H9 (cell line): ENCODE measurements around the gene KIRREL3. TPM values are rescaled to one million over a fixed set of nuclear protein-coding genes. Genes with fewer than 3 reads are reported as not detected.

Experiments used
- DNase-seq: peaks from one replicate; pipeline ENCODE4 v3.0.0-alpha.2; 2017
- H2AFZ ChIP-seq: one replicate; pipeline ENCODE4 v1.6.1; 2013; ENCODE audit warnings: mild to moderate bottlenecking, low read length, control low read depth, moderate library complexity
- H2AK5ac ChIP-seq: 2 replicates; pipeline ENCODE4 v1.6.1; 2013; ENCODE audit warnings: low read length, control low read depth, mixed read lengths; ENCODE audit not compliant: insufficient read length
- H2BK120ac ChIP-seq: one replicate; pipeline ENCODE4 v1.6.1; 2013; ENCODE audit warnings: low read depth, mild to moderate bottlenecking, low read length, control low read depth, inconsistent platforms; ENCODE audit not compliant: poor library complexity, severe bottlenecking
- H2BK12ac ChIP-seq: 2 replicates; pipeline ENCODE4 v1.6.1; 2013; ENCODE audit warnings: low read length, control low read depth, mixed read lengths, low read depth; ENCODE audit not compliant: insufficient read length
- H2BK15ac ChIP-seq: 2 replicates; pipeline ENCODE4 v1.6.1; 2013; ENCODE audit warnings: low read depth, low read length, control low read depth
- H2BK20ac ChIP-seq: one replicate; pipeline ENCODE4 v1.6.1; 2013; ENCODE audit warnings: low read depth, mild to moderate bottlenecking, low read length, control low read depth, inconsistent platforms; ENCODE audit not compliant: poor library complexity, severe bottlenecking
- H2BK5ac ChIP-seq: 2 replicates; pipeline ENCODE4 v1.6.1; 2013; ENCODE audit warnings: low read length, control low read depth, mixed read lengths; ENCODE audit not compliant: insufficient read length
- H3K14ac ChIP-seq: 2 replicates; pipeline ENCODE4 v1.6.1; 2013; ENCODE audit warnings: low read length, control low read depth; ENCODE audit not compliant: insufficient read depth
- H3K18ac ChIP-seq: 2 replicates; pipeline ENCODE4 v1.6.1; 2013; ENCODE audit warnings: low read depth, mild to moderate bottlenecking, mixed read lengths, low read length, control low read depth; ENCODE audit not compliant: insufficient read length
- H3K23ac ChIP-seq: 2 replicates; pipeline ENCODE4 v1.6.1; 2013; ENCODE audit warnings: low read length, control low read depth, mixed read lengths, low read depth; ENCODE audit not compliant: insufficient read length
- H3K23me2 ChIP-seq: 2 replicates; pipeline ENCODE4 v1.6.1; 2013; ENCODE audit warnings: low read depth, mild to moderate bottlenecking, mixed read lengths, low read length, control low read depth; ENCODE audit not compliant: insufficient read length, poor library complexity, severe bottlenecking
- H3K27ac ChIP-seq: 2 replicates; pipeline ENCODE4 v1.5.1; 2013; ENCODE audit warnings: low read length, control low read depth, mixed read lengths, low read depth; ENCODE audit not compliant: insufficient read length
- H3K27me3 ChIP-seq: 2 replicates; pipeline ENCODE4 v1.6.1; 2013; ENCODE audit warnings: low read length, control low read depth, inconsistent platforms; ENCODE audit not compliant: insufficient read depth
- H3K4ac ChIP-seq: 2 replicates; pipeline ENCODE4 v1.6.1; 2013; ENCODE audit warnings: low read depth, mild to moderate bottlenecking, control low read depth, inconsistent platforms, low read length, moderate library complexity
- H3K4me1 ChIP-seq: 2 replicates; pipeline ENCODE4 v1.6.1; 2013; ENCODE audit warnings: low read length, control low read depth, inconsistent platforms; ENCODE audit not compliant: insufficient read depth
- H3K4me2 ChIP-seq: 2 replicates; pipeline ENCODE4 v1.6.1; 2013; ENCODE audit warnings: low read length, control low read depth, mixed read lengths; ENCODE audit not compliant: insufficient read length, insufficient read depth
- H3K56ac ChIP-seq: 2 replicates; pipeline ENCODE4 v1.6.1; 2013; ENCODE audit warnings: low read depth, mild to moderate bottlenecking, mixed read lengths, low read length, control low read depth; ENCODE audit not compliant: insufficient read length
- H3K79me1 ChIP-seq: 2 replicates; pipeline ENCODE4 v1.6.1; 2013; ENCODE audit warnings: low read depth, mild to moderate bottlenecking, moderate library complexity, low read length, control low read depth, inconsistent platforms; ENCODE audit not compliant: insufficient read depth, poor library complexity, severe bottlenecking
- H3K79me2 ChIP-seq: 2 replicates; pipeline ENCODE4 v1.6.1; 2013; ENCODE audit warnings: low read length, control low read depth, inconsistent platforms; ENCODE audit not compliant: insufficient read depth
- H3K9ac ChIP-seq: 2 replicates; pipeline ENCODE4 v1.6.1; 2013; ENCODE audit warnings: low read length, control low read depth, mixed read lengths; ENCODE audit not compliant: insufficient read length; ENCODE audit errors: extremely low read depth
- H3K9me3 ChIP-seq: one replicate; pipeline ENCODE4 v1.6.1; 2013; ENCODE audit warnings: low read depth, low read length, inconsistent platforms; ENCODE audit not compliant: control insufficient read depth
- H3T11ph ChIP-seq: one replicate; pipeline ENCODE4 v1.6.1; 2013; ENCODE audit warnings: mild to moderate bottlenecking, low read length, control low read depth, inconsistent platforms
- H4K20me1 ChIP-seq: one replicate; pipeline ENCODE4 v1.6.1; 2013; ENCODE audit not compliant: control insufficient read depth, insufficient read length, insufficient read depth
- H4K5ac ChIP-seq: 2 replicates; pipeline ENCODE4 v1.6.1; 2013; ENCODE audit warnings: low read depth, mild to moderate bottlenecking, mixed read lengths, low read length, control low read depth; ENCODE audit not compliant: insufficient read length
- H4K8ac ChIP-seq: replicated peaks from 2 replicates; pipeline ENCODE4 v1.6.1; 2013; ENCODE audit warnings: low read length, control low read depth, mixed read lengths, low read depth; ENCODE audit not compliant: insufficient read length
- H4K91ac ChIP-seq: 2 replicates; pipeline ENCODE4 v1.6.1; 2013; ENCODE audit warnings: low read depth, mild to moderate bottlenecking, moderate library complexity, mixed read lengths, low read length, control low read depth; ENCODE audit not compliant: insufficient read length
- H3K27ac Mint-ChIP-seq, 3 experiments: 2 replicates in 2 of 3; 3 replicates in 1 of 3; pipeline ENCODE4 v1.8.0; 2020 to 2021; ENCODE audit warnings: mixed read lengths in 3 of 3, mild to moderate bottlenecking in 1 of 3, moderate library complexity in 1 of 3
- H3K27me3 Mint-ChIP-seq: 2 replicates; pipeline ENCODE4 v1.8.0; 2021; ENCODE audit warnings: low read depth, mild to moderate bottlenecking, moderate library complexity, mixed read lengths
- H3K36me3 Mint-ChIP-seq, 3 experiments: 2 replicates in 2 of 3; 3 replicates in 1 of 3; pipeline ENCODE4 v1.8.0; 2020 to 2021; ENCODE audit warnings: low read depth in 3 of 3, mixed read lengths in 3 of 3; ENCODE audit not compliant: insufficient read depth in 1 of 3
- H3K4me1 Mint-ChIP-seq, 2 experiments: 2 replicates each; pipeline ENCODE4 v1.8.0; 2020; ENCODE audit warnings: mixed read lengths in 2 of 2
- H3K4me3 Mint-ChIP-seq, 2 experiments: 2 replicates in 1 of 2; 3 replicates in 1 of 2; pipeline ENCODE4 v1.8.0; 2020 to 2021; ENCODE audit warnings: mild to moderate bottlenecking in 2 of 2, mixed read lengths in 2 of 2, moderate library complexity in 1 of 2
- H3K9me3 Mint-ChIP-seq, 2 experiments: 2 replicates in 1 of 2; 3 replicates in 1 of 2; pipeline ENCODE4 v1.8.0; 2020; ENCODE audit warnings: mild to moderate bottlenecking in 2 of 2, mixed read lengths in 2 of 2, moderate library complexity in 1 of 2
- WGBS: extraction: QIAGEN DNeasy Blood & Tissue Kit; methylation state at CpG from one replicate; pipeline ENCODE4 v1.1.7; 2013; ENCODE audit warnings: missing lambda C conversion rate, low lambda C conversion rate, mixed read lengths; ENCODE audit not compliant: insufficient read length; ENCODE audit errors: extremely low coverage; 5-methylcytosine and 5-hydroxymethylcytosine counted together
- total RNA-seq: library from RNA; stranded (reverse); gene quantifications from 2 replicates; pipeline ENCODE4 v1.2.1, GENCODE V29; 2021
- TF ChIP-seq, protein P1 (sequence below): fragments of 200-600 bp; sonication (generic); conservative IDR thresholded peaks from 3 replicates; pipeline ENCODE4 v1.8.0; 2021; ENCODE audit warnings: antibody characterized with exemption, mild to moderate bottlenecking

The KIRREL3 gene
- total RNA-seq, 1 experiment from 2014 or later, result 0.17 TPM

- no peak overlapping the region for H4K5ac ChIP-seq
- H3K27ac ChIP-seq, result no peak overlapping the region
- no peak overlapping the region for H3K4ac ChIP-seq
- H3K4me1 ChIP-seq, result peaks cover 7% of the 10 kb centered on the region; the same call in 1 of the 2 replicates
- H2BK120ac ChIP-seq, result no peak overlapping the region
- no peaks in the 10 kb centered on the region for H4K20me1 ChIP-seq
- WGBS, result no CpG with 5 or more reads among the region's 2 CpGs
- H2BK15ac ChIP-seq, result no peak overlapping the region
- DNase-seq, result no peak
- no peak overlapping the region for H3T11ph ChIP-seq
- H3K23ac ChIP-seq, result no peak overlapping the region
- TF ChIP-seq, protein P1, sequence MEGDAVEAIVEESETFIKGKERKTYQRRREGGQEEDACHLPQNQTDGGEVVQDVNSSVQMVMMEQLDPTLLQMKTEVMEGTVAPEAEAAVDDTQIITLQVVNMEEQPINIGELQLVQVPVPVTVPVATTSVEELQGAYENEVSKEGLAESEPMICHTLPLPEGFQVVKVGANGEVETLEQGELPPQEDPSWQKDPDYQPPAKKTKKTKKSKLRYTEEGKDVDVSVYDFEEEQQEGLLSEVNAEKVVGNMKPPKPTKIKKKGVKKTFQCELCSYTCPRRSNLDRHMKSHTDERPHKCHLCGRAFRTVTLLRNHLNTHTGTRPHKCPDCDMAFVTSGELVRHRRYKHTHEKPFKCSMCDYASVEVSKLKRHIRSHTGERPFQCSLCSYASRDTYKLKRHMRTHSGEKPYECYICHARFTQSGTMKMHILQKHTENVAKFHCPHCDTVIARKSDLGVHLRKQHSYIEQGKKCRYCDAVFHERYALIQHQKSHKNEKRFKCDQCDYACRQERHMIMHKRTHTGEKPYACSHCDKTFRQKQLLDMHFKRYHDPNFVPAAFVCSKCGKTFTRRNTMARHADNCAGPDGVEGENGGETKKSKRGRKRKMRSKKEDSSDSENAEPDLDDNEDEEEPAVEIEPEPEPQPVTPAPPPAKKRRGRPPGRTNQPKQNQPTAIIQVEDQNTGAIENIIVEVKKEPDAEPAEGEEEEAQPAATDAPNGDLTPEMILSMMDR, result no peak
- H3K27me3 Mint-ChIP-seq, result no peaks in the 10 kb centered on the region; the same call in 1 of the 2 replicates
- no peak overlapping the region for H3K4me2 ChIP-seq
- no peaks in the 10 kb centered on the region for H3K27me3 ChIP-seq
- H2BK20ac ChIP-seq, result no peak overlapping the region
- no peaks in the 10 kb centered on the region for H3K23me2 ChIP-seq
- no peaks in the 10 kb centered on the region for H3K9me3 ChIP-seq
- H3K79me2 ChIP-seq, result no peaks in the 10 kb centered on the region
- no peak overlapping the region for H2AFZ ChIP-seq
- H3K18ac ChIP-seq, result no peak overlapping the region
- no peaks in the 10 kb centered on the region for H3K36me3 Mint-ChIP-seq
- H3K27ac Mint-ChIP-seq, result no peak overlapping the region
- no peak overlapping the region for H3K4me3 Mint-ChIP-seq
- H4K91ac ChIP-seq, result no peak overlapping the region
- no peak overlapping the region for H3K14ac ChIP-seq
- no peaks in the 10 kb centered on the region for H3K9me3 Mint-ChIP-seq
- no peak overlapping the region for H3K56ac ChIP-seq
- H4K8ac ChIP-seq, result no peak overlapping the region
- H2BK12ac ChIP-seq, result no peak overlapping the region
- H3K9ac ChIP-seq, result no peak overlapping the region
- H2BK5ac ChIP-seq, result no peak overlapping the region
- H3K4me1 Mint-ChIP-seq, result peaks cover 37 to 46% of the 10 kb centered on the region in 2 experiments
- no peak overlapping the region for H2AK5ac ChIP-seq
- H3K79me1 ChIP-seq, result no peaks in the 10 kb centered on the region
Observed at GRCh38 chr11:126637795-126638175, 362.8 kb downstream of the KIRREL3 start.
